IMR-90 (cell line): Measurements from ENCODE around the gene VIPR1. TPM values are rescaled to one million over a fixed set of nuclear protein-coding genes. Genes with fewer than 3 reads are reported as not detected.
A peak's percentile ranks its signal among the peaks of the same experiment; 100 is the strongest.

Source experiments
- ATAC-seq: fragments of 200-7000 bp; cut with Tn5 transposase; 2 replicates; pipeline ENCODE4 v1.9.1; 2020; ENCODE audit warnings: low read depth, mild to moderate bottlenecking, moderate library complexity
- BruUV-seq: library from RNA; stranded (reverse); fragments of 400-500 nt; replicated peaks from 2 replicates; lab custom pipeline; 2021; lab: Mats Ljungman, UMichigan
- CTCF ChIA-PET: fragments of 300-600 bp; formaldehyde crosslinking; extraction: SDS; loops from one replicate; lab custom pipeline; 2021; ENCODE audit warnings: antibody characterized with exemption; lab: Yijun Ruan, JAX
- POLR2A ChIA-PET: fragments of 300-600 bp; sonication (Branson Sonifier 250); formaldehyde crosslinking; loops from one replicate; lab custom pipeline; 2022; ENCODE audit warnings: antibody characterized with exemption; ENCODE audit not compliant: unreplicated experiment; lab: Charles Lee
- DNase-seq: peaks from one replicate; pipeline ENCODE4 v3.0.0; 2013
- H2AFZ ChIP-seq: replicated peaks from 2 replicates; pipeline ENCODE3; 2013; ENCODE audit warnings: low read length, mild to moderate bottlenecking; ENCODE audit not compliant: poor library complexity
- H2AK5ac ChIP-seq: 2 replicates; pipeline ENCODE4 v1.6.1; 2013; ENCODE audit warnings: low read depth, low read length, inconsistent platforms
- H2AK9ac ChIP-seq: replicated peaks from 2 replicates; pipeline ENCODE3; 2013; ENCODE audit warnings: mild to moderate bottlenecking, low read depth, low read length, moderate library complexity; ENCODE audit not compliant: poor library complexity
- H2BK120ac ChIP-seq: 2 replicates; pipeline ENCODE4 v1.6.1; 2013; ENCODE audit warnings: low read depth, low read length, inconsistent platforms
- H2BK15ac ChIP-seq: 3 replicates; pipeline ENCODE4 v1.6.1; 2013; ENCODE audit warnings: low read depth, low read length, inconsistent platforms
- H2BK20ac ChIP-seq: 2 replicates; pipeline ENCODE4 v1.6.1; 2013; ENCODE audit warnings: low read depth, mild to moderate bottlenecking, inconsistent platforms, low read length, moderate library complexity
- H2BK5ac ChIP-seq: 2 replicates; pipeline ENCODE4 v1.6.1; 2013; ENCODE audit warnings: mild to moderate bottlenecking, low read depth, low read length, inconsistent platforms; ENCODE audit not compliant: poor library complexity, severe bottlenecking
- H3K14ac ChIP-seq: replicated peaks from 2 replicates; pipeline ENCODE4 v1.6.1; 2013; ENCODE audit warnings: low read depth, low read length, inconsistent platforms
- H3K18ac ChIP-seq: 2 replicates; pipeline ENCODE4 v1.6.1; 2013; ENCODE audit warnings: low read depth, low read length, control low read depth
- H3K23ac ChIP-seq: 2 replicates; pipeline ENCODE4 v1.6.1; 2013; ENCODE audit warnings: low read depth, low read length, inconsistent platforms
- H3K27ac ChIP-seq: 2 replicates; pipeline ENCODE4 v1.5.1; 2013; ENCODE audit warnings: mild to moderate bottlenecking, control low read depth, low read length; ENCODE audit not compliant: insufficient read depth
- H3K27me3 ChIP-seq: 2 replicates; pipeline ENCODE4 v1.6.1; 2013; ENCODE audit warnings: low read length; ENCODE audit not compliant: control insufficient read depth, insufficient read depth
- H3K36me3 ChIP-seq: 2 replicates; pipeline ENCODE4 v1.6.1; 2013; ENCODE audit warnings: low read length, mixed read lengths; ENCODE audit not compliant: control insufficient read depth, insufficient read depth
- H3K4ac ChIP-seq: 2 replicates; pipeline ENCODE4 v1.6.1; 2013; ENCODE audit warnings: low read depth, low read length, inconsistent platforms
- H3K4me1 ChIP-seq: 2 replicates; pipeline ENCODE4 v1.6.1; 2013; ENCODE audit warnings: low read length, mixed read lengths; ENCODE audit not compliant: control insufficient read depth, insufficient read depth
- H3K4me2 ChIP-seq: 2 replicates; pipeline ENCODE4 v1.6.1; 2013; ENCODE audit warnings: low read depth, mild to moderate bottlenecking, control low read depth, low read length, moderate library complexity
- H3K4me3 ChIP-seq: 2 replicates; pipeline ENCODE4 v1.5.1; 2013; ENCODE audit warnings: low read depth, mild to moderate bottlenecking, control low read depth, low read length, moderate library complexity; ENCODE audit not compliant: insufficient read depth
- H3K56ac ChIP-seq: 2 replicates; pipeline ENCODE4 v1.6.1; 2013; ENCODE audit warnings: low read length, inconsistent platforms; ENCODE audit not compliant: insufficient read depth; ENCODE audit errors: extremely low read depth
- H3K79me1 ChIP-seq, 2 experiments: 2 replicates each; pipeline ENCODE4 v1.6.1; 2013; ENCODE audit warnings: low read length in 2 of 2, inconsistent platforms in 1 of 2, low read depth in 1 of 2
- H3K9ac ChIP-seq: 2 replicates; pipeline ENCODE4 v1.6.1; 2013; ENCODE audit warnings: low read depth, low read length, control low read depth
- H3K9me1 ChIP-seq: 2 replicates; pipeline ENCODE4 v1.6.1; 2013; ENCODE audit warnings: low read length, inconsistent platforms; ENCODE audit not compliant: insufficient read depth
- H3K9me3 ChIP-seq: 2 replicates; pipeline ENCODE4 v1.6.1; 2013; ENCODE audit warnings: low read length; ENCODE audit not compliant: control insufficient read depth, insufficient read depth
- H4K20me1 ChIP-seq: 2 replicates; pipeline ENCODE4 v1.6.1; 2013; ENCODE audit warnings: low read length, inconsistent platforms; ENCODE audit not compliant: insufficient read depth
- H4K5ac ChIP-seq: 2 replicates; pipeline ENCODE4 v1.6.1; 2013; ENCODE audit warnings: mild to moderate bottlenecking, low read depth, low read length, control low read depth
- H4K8ac ChIP-seq, 2 experiments: 2 replicates each; pipeline ENCODE4 v1.6.1; 2013; ENCODE audit warnings: low read depth in 2 of 2, low read length in 2 of 2, control low read depth in 1 of 2, inconsistent platforms in 1 of 2
- H4K91ac ChIP-seq: 2 replicates; pipeline ENCODE4 v1.6.1; 2013; ENCODE audit warnings: low read depth, low read length, inconsistent platforms; ENCODE audit not compliant: insufficient read depth
- BHLHE40 ChIP-seq: fragments of 150-350 bp; IDR thresholded peaks from 2 replicates; pipeline ENCODE4 v1.6.1; 2016; ENCODE audit warnings: mild to moderate bottlenecking, low read depth, low read length
- CEBPB ChIP-seq: IDR thresholded peaks from 2 replicates; pipeline ENCODE4 v1.6.1; 2012; ENCODE audit warnings: low read depth, low read length, improper control_type of control experiment
- CHD1 ChIP-seq: IDR thresholded peaks from 2 replicates; pipeline ENCODE4 v1.6.1; 2012; ENCODE audit warnings: low read depth, low read length, improper control_type of control experiment
- FOS ChIP-seq: fragments of 150-350 bp; IDR thresholded peaks from 2 replicates; pipeline ENCODE4 v1.6.1; 2016; ENCODE audit warnings: low read depth, low read length
- MAZ ChIP-seq: IDR thresholded peaks from 2 replicates; pipeline ENCODE4 v1.6.1; 2012; ENCODE audit warnings: low read depth, mild to moderate bottlenecking, low read length, improper control_type of control experiment, moderate library complexity, borderline replicate concordance
- MXI1 ChIP-seq: IDR thresholded peaks from 2 replicates; pipeline ENCODE4 v1.6.1; 2012; ENCODE audit warnings: low read depth, mild to moderate bottlenecking, low read length, moderate library complexity, borderline replicate concordance
- NFE2L2 ChIP-seq: fragments of 150-350 bp; IDR thresholded peaks from 2 replicates; pipeline ENCODE4 v1.6.1; 2016; ENCODE audit warnings: low read depth, mild to moderate bottlenecking, low read length
- POLR2A ChIP-seq: IDR thresholded peaks from 2 replicates; pipeline ENCODE4 v1.6.1; 2012; ENCODE audit warnings: mild to moderate bottlenecking, low read depth, low read length
- RAD21 ChIP-seq: IDR thresholded peaks from 2 replicates; pipeline ENCODE4 v1.6.1; 2012; ENCODE audit warnings: low read length, improper control_type of control experiment
- RCOR1 ChIP-seq: IDR thresholded peaks from 2 replicates; pipeline ENCODE4 v1.6.1; 2012; ENCODE audit warnings: mild to moderate bottlenecking, low read length, improper control_type of control experiment; ENCODE audit not compliant: insufficient replicate concordance
- SMC3 ChIP-seq: fragments of 150-350 bp; IDR thresholded peaks from 2 replicates; pipeline ENCODE4 v1.6.1; 2016; ENCODE audit warnings: low read depth, mild to moderate bottlenecking, antibody characterized with exemption, low read length, moderate library complexity
- WGBS, 2 experiments: methylation state at CpG; one replicate each; pipeline versions ENCODE4 v1.1.5 to v1.1.7; 2013; ENCODE audit warnings: missing lambda C conversion rate in 2 of 2; ENCODE audit not compliant: insufficient read length in 1 of 2; ENCODE audit errors: extremely low coverage in 2 of 2; 5-methylcytosine and 5-hydroxymethylcytosine counted together
- dilution Hi-C: fragments of 300-500 bp; cut with HindIII; formaldehyde crosslinking; loops from one replicate; pipeline ENCODE4 v1.14.3; 2018; ENCODE audit warnings: low sequenced_read_pairs; ENCODE audit not compliant: unreplicated experiment
- in situ Hi-C: fragments of 300-500 bp; cut with MboI; formaldehyde crosslinking; loops from 3 replicates; pipeline ENCODE4 v1.14.3; 2019; ENCODE audit warnings: low sequenced_read_pairs, inconsistent platforms, mixed read lengths
- intact Hi-C: fragments of 100-400 bp; cut with micrococcal nuclease; formaldehyde crosslinking; loops from 2 replicates; pipeline ENCODE4 v1.10.0; 2022
- polyA plus RNA-seq, 3 experiments: library from polyadenylated mRNA; depleted of rRNA; stranded (reverse); fragments of >200 nt; gene quantifications; 2 replicates each; pipeline ENCODE4 v1.2.3, GENCODE V29; 2012; ENCODE audit warnings: low replicate concordance in 1 of 3
- total RNA-seq: library from RNA; depleted of rRNA; stranded (reverse); fragments of >200 nt; gene quantifications from 2 replicates; pipeline ENCODE4 v1.2.3, GENCODE V29; 2012
- TF ChIP-seq, protein P1 (sequence below): conservative IDR thresholded peaks from 2 replicates; pipeline ENCODE4 v1.5.1; 2012; ENCODE audit warnings: mild to moderate bottlenecking, low read depth, low read length, improper control_type of control experiment
- TF ChIP-seq, protein P2 (sequence below): fragments of 150-350 bp; IDR thresholded peaks from 2 replicates; pipeline ENCODE4 v1.6.1; 2017; ENCODE audit warnings: mild to moderate bottlenecking, antibody characterized with exemption, low read length, low read depth

The VIPR1 gene
- total and polyA plus RNA-seq, 2 of the 4 experiments (the other 2 are of a cell fraction) = not detected

GRCh38 chr3:42581709-42582473, 79.4 kb downstream of the VIPR1 start, which contains the start of gene SEC22C:
Gene SEC22C, minus strand, starts transcription at chr3:42581967. Its CDS starts 12,921 bp downstream, at chr3:42569046.
- dilution Hi-C loops (no loop called here), intact Hi-C loops (loop anchor here (5.0 kb wide), 1 partner anchor 160 kb away; no protein-coding TSS in a partner anchor), in situ Hi-C loops (no loop called here)
- H2BK15ac ChIP-seq = peak within 1 kb of the TSS; percentile 34; the same call in 2 of the 3 replicates
- ChIA-PET CTCF (no interaction called here), POLR2A (interaction anchor here (0.8 kb wide), 1 partner anchor 9 kb away, joined by 3 read pairs; the partner anchor contains the start of gene SS18L2)
- H3K14ac ChIP-seq = peak within 1 kb of the TSS; percentile 30
- 0% methylated on average over 1 of the region's 77 CpGs; no CpG with 5 or more reads in 1 of the 2 experiments for WGBS, 2 experiments
- H4K8ac ChIP-seq = peak within 1 kb of the TSS; percentile 48 to 55; a peak in 3 of 4 replicates
- no peaks in the 10 kb centered on the region; the same call in 1 of the 2 replicates for H3K9me1 ChIP-seq
- peak within 1 kb of the TSS; percentile 65 for H3K4ac ChIP-seq
- H3K18ac ChIP-seq = peak within 1 kb of the TSS; percentile 26; the same call in 1 of the 2 replicates
- H4K91ac ChIP-seq = peak within 1 kb of the TSS; percentile 57
- H3K23ac ChIP-seq = peak within 1 kb of the TSS; percentile 50
- DNase-seq = peak; percentile 84
- H4K5ac ChIP-seq = peak within 1 kb of the TSS; percentile 27
- peak; percentile 98 for ATAC-seq
- peak within 1 kb of the TSS; percentile 78 for H3K9ac ChIP-seq
- H4K20me1 ChIP-seq = no peaks in the 10 kb centered on the region
- peak within 1 kb of the TSS; percentile 42 for H2BK120ac ChIP-seq
- no peak within 1 kb of the TSS for H2BK20ac ChIP-seq
- no peak for TF ChIP-seq FOS
- TF ChIP-seq POLR2A = peak; percentile 67; the same call in 1 of the 2 replicates
- no peak for TF ChIP-seq NFE2L2
- peak; percentile 45; the same call in 1 of the 2 replicates for TF ChIP-seq BHLHE40
- TF ChIP-seq, protein P1, sequence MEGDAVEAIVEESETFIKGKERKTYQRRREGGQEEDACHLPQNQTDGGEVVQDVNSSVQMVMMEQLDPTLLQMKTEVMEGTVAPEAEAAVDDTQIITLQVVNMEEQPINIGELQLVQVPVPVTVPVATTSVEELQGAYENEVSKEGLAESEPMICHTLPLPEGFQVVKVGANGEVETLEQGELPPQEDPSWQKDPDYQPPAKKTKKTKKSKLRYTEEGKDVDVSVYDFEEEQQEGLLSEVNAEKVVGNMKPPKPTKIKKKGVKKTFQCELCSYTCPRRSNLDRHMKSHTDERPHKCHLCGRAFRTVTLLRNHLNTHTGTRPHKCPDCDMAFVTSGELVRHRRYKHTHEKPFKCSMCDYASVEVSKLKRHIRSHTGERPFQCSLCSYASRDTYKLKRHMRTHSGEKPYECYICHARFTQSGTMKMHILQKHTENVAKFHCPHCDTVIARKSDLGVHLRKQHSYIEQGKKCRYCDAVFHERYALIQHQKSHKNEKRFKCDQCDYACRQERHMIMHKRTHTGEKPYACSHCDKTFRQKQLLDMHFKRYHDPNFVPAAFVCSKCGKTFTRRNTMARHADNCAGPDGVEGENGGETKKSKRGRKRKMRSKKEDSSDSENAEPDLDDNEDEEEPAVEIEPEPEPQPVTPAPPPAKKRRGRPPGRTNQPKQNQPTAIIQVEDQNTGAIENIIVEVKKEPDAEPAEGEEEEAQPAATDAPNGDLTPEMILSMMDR = peak; percentile 23; the same call in 1 of the 2 replicates
- TF ChIP-seq, protein P2, sequence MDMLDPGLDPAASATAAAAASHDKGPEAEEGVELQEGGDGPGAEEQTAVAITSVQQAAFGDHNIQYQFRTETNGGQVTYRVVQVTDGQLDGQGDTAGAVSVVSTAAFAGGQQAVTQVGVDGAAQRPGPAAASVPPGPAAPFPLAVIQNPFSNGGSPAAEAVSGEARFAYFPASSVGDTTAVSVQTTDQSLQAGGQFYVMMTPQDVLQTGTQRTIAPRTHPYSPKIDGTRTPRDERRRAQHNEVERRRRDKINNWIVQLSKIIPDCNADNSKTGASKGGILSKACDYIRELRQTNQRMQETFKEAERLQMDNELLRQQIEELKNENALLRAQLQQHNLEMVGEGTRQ = peak; percentile 65; the same call in 1 of the 2 replicates
- no peak for TF ChIP-seq RCOR1
- TF ChIP-seq MAZ = peak; percentile 88
- TF ChIP-seq SMC3 = no peak
- TF ChIP-seq CEBPB = no peak
- TF ChIP-seq CHD1 = no peak
- TF ChIP-seq RAD21 = 0 out of 2 replicates have a peak, but pooled peaks have one; percentile 11
- TF ChIP-seq MXI1 = peak; percentile 71
- H2BK5ac ChIP-seq = peak within 1 kb of the TSS; percentile 55
- no peaks in the 10 kb centered on the region for H3K36me3 ChIP-seq
- no peaks in the 10 kb centered on the region for H3K9me3 ChIP-seq
- H3K4me1 ChIP-seq = peaks cover 2% of the 10 kb centered on the region; the same call in 1 of the 2 replicates
- no peak within 1 kb of the TSS for H2AK5ac ChIP-seq
- H2AFZ ChIP-seq = peak within 1 kb of the TSS; percentile 98
- H2AK9ac ChIP-seq = peak within 1 kb of the TSS; percentile 88
- H3K27me3 ChIP-seq = no peaks in the 10 kb centered on the region
- H3K79me1 ChIP-seq = peaks cover 12 to 33% of the 10 kb centered on the region in 2 experiments
- peak within 1 kb of the TSS; percentile 64 for H3K27ac ChIP-seq
- H3K56ac ChIP-seq = peak within 1 kb of the TSS; percentile 77; the same call in 1 of the 2 replicates
- BruUV-seq = no TSS peak
- H3K4me3 ChIP-seq = peak within 1 kb of the TSS; percentile 95
- H3K4me2 ChIP-seq = peak within 1 kb of the TSS; percentile 98
